H4 (cell line): ENCODE data around the gene SHC4. TPM values are rescaled to one million over a fixed set of nuclear protein-coding genes. Genes with fewer than 3 reads are reported as not detected.

ENCODE experiments used
- DNase-seq: peaks from one replicate; pipeline ENCODE4 v3.0.0-alpha.2; 2015; ENCODE audit warnings: low spot score
- total RNA-seq: library from RNA; depleted of rRNA; stranded (reverse); fragments of >200 nt; shearing (Covaris generic); gene quantifications from 2 replicates; pipeline ENCODE4 v1.2.3, GENCODE V29; 2014

The SHC4 gene
- total RNA-seq, 1 experiment from 2014 or later, result 0.93 TPM

DNA sequence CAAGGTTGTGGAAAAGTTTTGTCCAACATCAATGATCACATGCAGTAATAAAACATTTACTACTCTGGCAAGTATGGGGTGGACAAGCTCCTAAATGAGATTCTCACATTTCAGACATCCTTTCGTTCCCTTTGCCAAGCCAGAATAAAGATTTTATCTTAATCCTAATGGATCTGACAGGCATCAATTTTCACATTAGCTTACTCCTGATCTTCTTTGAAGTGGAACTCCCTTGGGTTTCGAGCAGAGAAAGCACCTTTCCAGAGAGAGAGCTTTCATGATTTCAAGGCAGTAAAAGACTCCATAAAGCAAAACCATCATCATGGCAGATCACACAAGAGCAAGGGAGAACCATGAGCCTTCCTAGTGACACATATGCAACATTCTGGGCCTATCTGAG lies 113.1 kb downstream of the SHC4 start:
- DNase-seq, result no peak

DNA sequence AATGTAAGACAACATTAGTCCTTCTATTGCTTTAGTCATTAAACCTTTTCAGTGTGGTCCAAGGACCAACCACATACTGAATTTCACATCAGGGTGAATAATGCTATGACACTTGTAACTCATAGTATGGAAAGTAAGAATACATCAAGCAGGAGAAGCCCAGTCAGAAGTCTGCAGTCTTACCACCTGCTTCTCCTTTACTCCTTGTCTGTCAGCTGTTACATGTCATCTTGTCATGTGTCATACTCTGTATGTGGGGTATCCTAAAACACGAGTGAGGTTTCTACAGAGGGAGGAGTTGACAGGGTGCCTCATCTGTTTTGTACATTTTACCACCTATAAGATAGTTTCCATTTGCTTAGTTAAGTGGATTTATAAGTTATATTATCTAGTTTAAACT lies 118.6 kb downstream of the SHC4 start:
- DNase-seq, result no peak

DNA sequence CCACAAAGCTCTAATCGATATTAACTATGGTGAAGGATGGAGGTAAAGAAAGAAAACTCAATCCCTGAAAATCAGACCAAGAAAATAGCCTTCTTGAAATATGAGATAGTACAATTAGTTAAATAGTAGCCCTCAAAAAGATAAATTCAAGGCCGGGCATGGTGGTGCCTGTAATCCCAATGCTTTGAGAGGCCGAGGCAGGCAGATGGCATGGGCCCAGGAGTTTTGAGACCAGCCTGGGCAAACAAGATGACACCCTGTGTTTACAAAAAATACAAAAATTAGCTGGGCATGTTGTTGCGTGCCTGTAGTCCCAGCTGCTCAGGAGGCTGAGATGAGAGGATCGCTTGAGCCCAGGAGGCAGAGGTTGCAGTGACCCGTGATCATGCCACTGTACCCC lies 121.2 kb downstream of the SHC4 start:
- DNase-seq, result no peak

DNA sequence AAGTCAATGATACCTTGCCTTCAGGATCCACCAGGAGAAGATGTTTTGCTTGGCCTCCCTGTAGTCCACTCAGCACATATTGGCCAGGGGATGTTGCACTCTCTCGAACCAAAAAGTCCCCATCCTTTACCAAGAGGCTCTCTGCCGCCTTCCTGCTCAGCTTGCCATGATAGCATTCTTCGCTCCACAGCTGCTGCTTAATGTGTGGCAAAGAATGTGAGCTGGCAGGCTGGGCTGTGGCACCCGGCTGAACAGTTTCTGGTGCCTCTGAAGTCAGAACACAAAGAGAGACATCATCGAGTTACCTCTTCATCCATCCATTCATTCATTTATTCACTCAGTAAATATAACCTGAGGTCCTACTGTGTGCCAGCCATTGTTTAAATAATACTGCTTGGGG lies 129.0 kb downstream of the SHC4 start:
- DNase-seq, result no peak

DNA sequence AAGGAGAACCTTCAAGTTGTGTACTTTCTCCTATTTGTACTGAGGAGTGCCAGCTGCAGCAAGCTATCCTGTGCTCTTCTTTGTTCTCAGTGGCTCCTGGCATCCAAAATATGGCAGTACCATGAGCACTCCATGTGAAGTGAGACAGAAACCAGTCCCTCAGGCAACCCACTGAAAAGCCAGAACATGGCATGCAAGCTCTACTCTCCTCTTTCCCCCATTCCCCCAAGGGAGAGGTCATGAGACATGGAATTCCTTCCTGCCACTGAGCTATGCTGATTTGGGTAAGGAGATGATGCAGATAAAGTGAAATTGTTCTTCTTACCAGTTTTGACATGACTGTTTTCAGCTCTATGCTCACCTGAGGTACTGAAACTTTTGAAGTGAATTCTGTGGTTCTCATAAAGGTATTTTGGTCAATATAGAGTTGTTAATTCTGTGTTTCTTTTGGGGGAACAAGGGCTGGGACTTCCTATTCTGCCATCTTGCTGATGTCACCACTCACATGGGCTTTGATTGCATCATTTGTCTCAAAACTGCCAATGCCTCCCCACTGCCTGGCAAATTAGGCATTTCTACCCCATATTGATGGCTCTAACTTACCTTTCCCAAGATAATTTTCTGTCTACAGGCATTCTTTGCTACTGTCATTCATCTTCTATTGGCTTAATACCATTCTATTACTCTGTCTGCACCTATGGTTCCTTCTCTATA lies 130.0 kb downstream of the SHC4 start:
- DNase-seq, result no peak

DNA sequence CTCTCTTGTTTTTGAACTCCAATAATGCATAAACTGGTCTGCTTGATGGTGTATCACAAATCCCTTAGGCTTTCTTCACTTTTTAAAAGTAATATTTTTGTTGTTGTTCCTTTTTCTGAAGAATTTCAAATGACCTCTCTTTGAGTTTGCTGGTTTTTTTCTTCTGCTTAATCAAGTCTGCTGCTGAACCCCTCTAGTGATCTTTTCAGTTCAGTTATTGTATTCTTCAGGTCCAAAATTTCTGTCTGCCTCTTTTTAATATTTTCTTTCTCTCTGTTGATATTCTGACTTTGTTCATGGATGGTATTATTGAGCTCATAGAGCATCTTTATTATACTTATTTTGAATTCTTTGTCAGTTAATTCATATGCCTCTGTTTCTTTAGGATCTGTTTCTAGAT lies 131.1 kb downstream of the SHC4 start:
- DNase-seq, result no peak

DNA sequence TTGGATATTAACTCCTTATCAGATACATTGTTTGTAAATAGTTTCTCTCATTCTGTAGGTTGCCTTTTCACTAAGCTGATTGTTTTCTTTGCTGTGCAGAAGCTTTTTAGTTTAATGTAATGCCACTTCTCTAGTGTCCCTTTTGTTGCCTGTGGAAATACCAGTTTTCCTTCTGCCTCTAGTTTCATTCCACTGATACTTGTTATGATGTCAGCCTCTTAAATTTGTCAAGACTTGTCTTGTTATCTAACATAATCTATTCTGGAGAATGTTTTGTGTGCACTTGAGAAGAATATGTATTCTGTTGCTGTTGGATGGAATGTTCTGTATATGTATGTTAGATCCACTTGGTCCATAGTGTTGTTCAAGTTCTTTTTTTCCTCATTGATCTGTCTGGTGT lies 134.8 kb downstream of the SHC4 start:
- no peak for DNase-seq

DNA sequence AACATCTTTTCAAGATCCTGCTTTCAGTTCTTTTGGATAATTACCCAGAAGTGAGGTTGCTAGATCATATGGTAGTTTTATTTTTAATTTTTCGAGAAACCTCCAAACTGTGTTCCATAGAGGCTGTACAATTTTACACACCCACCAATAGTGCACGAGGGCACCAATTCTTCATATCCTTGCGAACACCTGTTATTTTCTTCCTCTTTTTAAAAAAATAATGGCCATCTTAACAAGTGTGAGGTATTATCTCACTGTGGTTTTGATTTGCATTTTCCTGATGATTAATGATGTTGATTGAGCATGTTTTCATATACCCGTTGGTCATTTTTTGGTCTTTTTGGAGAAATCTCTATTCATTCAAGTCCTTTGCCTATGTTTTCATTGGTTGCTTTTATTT lies 135.2 kb downstream of the SHC4 start:
- DNase-seq, result no peak

DNA sequence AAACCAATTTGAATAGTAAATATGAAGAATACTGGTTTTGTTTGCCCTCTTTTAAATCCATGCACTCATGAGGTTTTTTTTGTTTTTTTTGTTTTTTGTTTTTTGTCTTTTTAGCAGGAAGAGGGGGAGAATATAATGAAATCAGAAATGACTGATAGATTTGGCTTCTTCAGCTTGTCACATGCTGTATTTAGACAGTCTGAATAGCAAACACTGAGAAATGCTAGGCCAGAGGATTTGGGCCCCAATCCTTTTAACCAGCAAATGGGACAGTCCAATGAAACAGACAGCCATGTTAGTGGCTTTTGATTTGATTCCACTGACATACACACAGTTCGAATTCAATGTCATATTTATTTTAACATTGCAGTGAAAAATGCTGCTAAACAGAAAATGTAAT lies 138.6 kb downstream of the SHC4 start:
- DNase-seq, result no peak

DNA sequence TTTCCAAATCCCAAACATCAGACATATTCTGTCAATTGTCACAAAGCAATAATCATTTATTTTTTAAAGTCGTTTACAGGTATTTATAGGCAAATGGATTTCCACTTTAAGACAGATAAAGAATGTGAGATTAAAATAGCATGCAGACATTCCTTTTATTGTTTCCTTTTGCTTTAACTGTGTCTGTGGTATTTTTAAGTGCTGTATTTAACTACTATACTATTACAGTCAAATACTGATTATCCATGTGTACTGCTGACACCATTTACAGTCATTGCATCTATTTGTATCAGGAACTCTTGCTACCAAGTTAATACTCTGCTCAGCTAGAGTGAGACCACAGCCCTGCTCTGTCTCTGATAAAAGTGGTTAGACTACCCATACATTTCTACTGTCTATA lies 140.0 kb downstream of the SHC4 start:
- DNase-seq, result no peak

DNA sequence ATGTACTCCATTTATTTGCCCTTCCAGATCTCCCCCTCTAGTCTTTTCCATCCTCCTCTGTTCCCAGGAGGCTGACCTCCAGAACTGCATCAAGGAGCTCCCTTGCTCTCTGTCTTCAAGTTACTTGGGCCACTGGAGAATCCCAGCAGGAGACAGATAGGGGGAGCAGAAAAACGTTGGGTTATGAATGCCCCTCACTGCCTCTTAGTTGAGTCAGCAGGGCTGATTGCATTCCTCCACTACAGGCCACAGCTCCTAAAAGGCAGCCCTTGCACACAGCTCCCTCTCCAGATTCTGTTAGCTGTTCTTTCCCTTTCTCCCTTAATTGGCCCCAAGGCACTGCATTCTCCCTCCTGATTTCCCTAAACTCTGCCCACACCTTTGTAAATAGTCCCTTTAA lies 140.5 kb downstream of the SHC4 start:
- no peak for DNase-seq

DNA sequence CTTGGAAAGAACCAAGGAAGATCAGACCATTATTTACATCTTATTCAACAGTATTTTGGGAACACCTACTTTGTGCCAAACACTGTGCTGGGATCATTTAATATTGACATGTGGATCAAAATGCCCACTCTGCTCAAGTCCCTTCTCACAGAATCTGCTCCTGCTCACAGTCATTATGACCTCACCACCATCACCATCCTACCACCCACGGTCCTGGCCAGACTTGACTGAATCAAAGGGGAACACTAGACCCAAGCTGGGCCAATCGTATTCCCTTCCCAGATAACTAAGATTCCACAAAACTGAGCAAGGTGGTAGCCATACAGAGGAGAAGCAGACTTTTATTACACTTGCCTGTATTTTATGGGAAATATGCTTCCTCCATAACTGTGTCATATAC lies 149.4 kb downstream of the SHC4 start:
- DNase-seq, result no peak

DNA sequence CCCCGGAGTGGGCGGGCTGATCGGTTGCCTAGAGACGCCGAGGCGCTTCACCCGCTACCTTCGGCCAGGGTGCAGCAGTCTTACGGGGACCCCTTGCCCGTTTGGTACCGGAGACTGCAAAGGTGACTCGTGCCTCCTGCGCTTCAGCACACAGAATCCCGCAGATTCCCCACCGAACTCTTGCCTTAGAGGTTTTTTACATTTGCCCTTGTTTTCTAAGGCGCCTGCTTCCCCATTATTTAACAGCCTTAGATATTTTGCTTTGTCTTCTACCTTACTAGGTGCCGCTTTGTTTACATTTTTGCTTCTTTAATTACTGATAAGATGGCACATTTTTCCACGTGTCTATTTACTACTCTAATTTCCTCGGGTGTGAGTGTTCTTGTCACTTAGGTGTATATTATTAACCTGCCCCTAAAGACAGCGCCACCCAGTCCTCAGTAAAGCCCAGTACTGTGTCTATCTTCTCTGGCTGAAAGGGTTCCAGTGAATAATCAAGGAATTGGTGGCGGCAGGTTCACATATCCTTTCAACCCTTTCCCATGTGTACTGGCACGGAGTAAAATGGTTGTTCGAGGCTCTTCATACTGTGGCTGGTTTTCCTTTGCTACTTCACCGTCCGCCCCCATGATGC lies 152.3 kb downstream of the SHC4 start:
- no peak for DNase-seq

DNA sequence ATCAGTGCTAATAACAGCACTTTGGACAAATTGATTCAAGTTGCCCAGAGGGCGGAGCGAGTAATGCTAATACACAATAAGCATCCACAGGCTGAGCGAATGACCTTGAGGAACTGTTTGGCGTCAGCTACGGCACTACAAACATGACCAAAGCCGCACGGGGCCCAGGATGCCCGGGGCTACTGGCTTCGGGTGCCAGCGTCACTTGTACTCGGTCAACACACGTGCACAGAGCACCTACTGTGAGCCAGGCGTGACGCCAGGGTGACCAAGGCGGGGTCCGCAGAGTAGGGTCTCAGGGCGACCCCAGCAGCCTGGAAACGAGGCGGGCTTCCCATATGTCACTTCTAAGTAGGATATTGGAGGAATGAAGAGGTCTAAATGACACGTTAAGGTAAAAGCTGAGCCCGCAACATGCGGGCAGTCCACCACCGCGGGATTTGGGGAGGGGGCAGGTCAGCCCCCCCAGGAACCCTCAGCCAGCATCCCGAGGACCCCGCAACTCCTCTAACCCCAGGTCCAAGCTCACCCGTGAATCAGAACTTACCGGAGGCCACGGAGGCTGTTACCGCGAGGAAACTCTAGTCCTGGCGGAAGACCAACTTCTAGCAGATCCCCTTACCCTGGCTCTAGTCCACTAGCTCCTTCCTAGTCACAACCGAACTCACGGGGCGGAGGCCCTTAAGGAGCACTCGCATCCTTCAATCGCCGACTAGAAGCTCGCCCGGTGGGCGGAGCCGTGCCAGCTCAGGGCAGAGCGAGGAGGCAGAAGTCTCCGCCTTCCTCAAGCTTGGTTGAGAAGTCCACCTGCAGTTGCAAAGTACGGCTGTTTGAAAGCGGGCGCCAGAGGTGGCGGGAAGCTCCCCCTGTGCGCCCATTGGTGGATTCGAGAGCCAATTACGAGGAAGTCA lies 153.1 kb downstream of the SHC4 start, which contains the start of gene CEP152:
Gene CEP152, minus strand, starts transcription at position 656 of the 911 bp plus-strand sequence. CDS start 5,420 bp downstream, outside the sequence.
- DNase-seq, result peak; percentile 99

DNA sequence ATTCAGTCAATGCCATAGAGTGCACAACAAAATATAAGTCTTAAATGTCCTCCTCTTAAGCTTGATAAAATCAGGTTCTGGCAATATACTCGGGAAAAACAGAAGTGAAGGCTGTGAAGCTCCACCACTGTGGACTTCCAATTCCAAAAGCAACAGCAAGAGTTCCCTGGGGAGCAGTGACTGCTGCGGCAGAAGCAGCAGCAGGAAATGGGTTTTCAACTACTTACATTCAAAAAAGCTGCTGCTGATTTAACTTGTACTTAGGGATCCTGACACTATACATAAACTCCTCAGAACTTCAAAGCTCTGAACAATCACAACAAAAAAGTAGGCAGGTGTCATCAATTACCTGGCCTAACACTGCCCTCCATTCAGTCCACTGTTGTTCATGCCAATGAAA lies 157.6 kb downstream of the SHC4 start:
- no peak for DNase-seq

DNA sequence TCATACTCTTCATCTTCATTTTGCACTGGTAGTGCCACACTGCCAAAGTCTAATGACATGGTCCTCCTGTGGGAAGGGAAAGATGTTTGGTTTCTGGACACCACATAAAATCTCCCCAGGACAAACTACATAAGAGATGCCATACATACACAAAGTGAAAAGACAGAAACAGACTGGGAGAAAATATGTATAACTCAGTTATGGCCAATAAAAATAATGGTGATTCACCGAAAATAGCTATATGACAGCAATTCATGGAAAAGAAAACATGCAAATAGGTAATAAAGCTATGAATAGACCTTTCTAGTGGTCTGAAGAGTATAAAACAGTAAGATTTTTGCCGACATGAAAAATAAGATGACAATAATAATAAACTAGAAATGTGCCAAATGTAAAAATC lies 158.1 kb downstream of the SHC4 start:
- no peak for DNase-seq

DNA sequence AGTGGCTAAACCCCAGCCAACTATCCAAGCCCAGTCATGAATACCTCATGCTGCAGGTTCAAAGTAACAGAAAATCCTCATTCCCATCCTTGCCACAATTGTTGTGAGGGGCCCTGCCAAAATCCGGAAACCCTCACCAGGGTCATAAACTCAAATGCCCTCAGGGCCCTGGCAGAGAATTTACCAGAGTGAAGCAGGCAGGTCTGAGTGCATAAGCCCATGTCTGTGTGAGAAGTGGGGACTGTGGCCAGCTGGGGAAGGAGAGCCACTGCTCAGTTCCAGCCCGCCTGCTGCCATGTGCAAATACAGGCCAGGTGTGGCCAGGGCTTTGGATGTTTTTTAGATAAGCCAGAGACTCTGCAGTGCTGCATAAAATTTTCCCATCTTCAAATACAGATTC lies 159.8 kb downstream of the SHC4 start:
- DNase-seq, result no peak

DNA sequence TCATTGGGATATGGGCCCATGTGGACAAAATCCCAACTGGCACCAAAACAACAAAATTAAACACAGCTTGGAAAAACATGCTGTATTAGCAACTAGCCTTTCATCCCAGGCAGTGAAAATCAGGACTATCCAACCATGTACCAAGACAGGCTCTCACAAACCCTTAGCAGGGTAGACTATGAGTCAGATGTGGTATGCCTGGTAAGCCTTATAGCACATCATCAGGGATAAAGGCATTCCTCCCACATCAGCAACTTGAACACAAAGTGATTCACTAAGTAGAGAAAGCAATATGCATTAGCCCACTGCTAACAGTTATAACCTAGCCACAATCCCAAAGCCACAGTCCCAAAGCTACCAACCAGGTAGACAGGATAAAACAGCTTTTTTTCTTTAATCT lies 160.9 kb downstream of the SHC4 start:
- peak; percentile 59 for DNase-seq

DNA sequence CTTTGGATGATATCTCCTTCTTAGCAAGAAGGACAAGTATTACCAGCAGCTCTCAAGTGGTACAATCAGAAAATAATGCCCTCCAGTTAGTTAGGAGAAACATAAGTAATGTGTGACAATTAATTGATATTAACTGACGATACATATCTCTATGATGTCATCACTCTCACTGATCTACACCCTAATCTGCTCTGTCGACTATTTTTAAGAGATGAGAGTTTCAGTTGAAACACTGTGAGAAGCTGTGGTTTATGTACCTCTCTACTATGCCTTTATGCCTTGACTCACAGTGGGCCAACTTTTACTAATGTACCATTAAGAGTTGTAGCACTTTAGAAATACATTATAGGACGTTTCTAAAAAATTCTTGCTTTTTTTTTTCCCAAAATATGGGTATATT lies 161.5 kb downstream of the SHC4 start:
- no peak for DNase-seq

DNA sequence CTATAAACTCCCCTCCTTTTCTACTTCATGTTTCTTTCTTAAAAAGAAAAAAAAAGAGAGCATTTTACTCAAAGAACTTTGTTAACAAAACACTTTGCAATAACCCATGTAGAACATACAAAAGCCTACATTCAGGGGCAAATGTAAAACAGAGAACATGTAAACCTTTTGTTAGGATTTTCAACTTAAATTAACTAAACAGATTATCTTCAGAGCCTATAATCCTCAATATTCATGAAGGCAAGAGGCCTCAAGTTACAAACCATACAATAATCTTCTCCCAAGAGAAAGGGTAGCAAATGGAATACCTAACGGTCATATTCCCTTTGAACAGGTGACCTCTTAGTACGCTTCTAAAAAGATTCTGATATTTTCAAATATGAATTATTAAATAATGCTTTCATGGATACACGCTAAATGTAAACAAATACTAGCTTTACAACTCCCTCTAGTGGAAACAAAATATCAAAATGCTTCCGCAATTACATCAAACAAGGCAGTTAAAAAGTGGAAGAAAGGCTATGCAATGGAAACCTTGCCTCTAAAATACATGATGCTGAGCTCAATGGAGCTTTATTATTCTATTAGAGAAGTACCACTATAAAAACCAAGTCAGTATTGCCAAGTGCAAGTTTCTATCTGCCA lies 162.8 kb downstream of the SHC4 start:
- no peak for DNase-seq

DNA sequence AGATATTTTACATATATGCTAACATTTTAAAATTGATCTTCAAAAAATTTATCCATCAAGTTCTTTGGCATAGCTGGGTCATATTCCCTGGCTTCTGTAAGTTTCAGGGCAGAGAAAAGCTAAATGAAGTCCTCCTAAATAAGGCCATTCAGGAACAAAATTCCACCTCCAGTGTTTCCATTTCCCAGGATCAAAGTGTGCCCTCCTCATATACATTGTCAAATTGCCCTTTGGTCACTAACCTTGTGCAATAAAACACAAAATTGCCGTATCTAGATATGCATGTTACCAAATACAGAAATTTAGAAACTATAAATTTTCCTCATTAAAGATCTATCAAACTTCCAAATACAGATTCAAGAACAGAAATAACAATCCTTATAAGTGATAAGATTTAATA lies 163.5 kb downstream of the SHC4 start:
- DNase-seq, result no peak

DNA sequence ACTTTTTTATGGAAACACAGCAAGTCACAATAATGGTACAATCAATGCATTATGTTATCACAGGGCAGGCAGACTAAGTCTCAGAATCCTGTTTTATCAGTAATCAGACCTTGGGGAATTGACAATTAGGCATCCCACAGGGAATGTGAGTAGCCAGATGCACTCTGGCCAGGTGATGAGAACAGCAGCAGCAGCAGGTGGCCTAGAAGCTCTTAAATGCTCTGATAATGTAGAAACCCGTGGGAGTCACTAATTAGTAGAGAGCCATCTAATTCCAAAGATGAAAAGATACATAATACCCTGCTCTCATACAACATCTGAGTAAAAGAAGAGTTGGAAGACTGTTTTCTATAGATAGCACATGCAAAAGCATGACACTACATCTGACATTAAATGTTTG lies 165.4 kb downstream of the SHC4 start:
- no peak for DNase-seq
